HepG2 (cell line): Measurements from ENCODE around the gene ZBTB1.

Source experiments
- CTCF ChIP-seq: sonication (generic); formaldehyde crosslinking; IDR thresholded peaks from 2 replicates; pipeline ENCODE4 v1.5.0; 2020; ENCODE audit warnings: mild to moderate bottlenecking, missing genetic modification reagents, moderate library complexity
- EZH2 ChIP-seq: conservative IDR thresholded peaks from 2 replicates; pipeline ENCODE4 v1.6.1; 2012; ENCODE audit warnings: mild to moderate bottlenecking, low read depth, low read length, moderate library complexity
- MAZ ChIP-seq, 2 experiments: sonication (generic) in 1 of 2; formaldehyde crosslinking in 1 of 2; IDR thresholded peaks; 2 replicates each; pipeline versions ENCODE4 v1.5.0 to v1.6.1; 2012 to 2020; ENCODE audit warnings: low read depth in 2 of 2, mild to moderate bottlenecking in 2 of 2, borderline replicate concordance in 1 of 2, improper control_type of control experiment in 1 of 2, low read length in 1 of 2, missing genetic modification reagents in 1 of 2, moderate library complexity in 1 of 2
- MXD1 ChIP-seq: sonication (generic); formaldehyde crosslinking; IDR thresholded peaks from 2 replicates; pipeline ENCODE4 v1.4.0; 2020; ENCODE audit warnings: mild to moderate bottlenecking, missing genetic modification reagents
- SMAD9 ChIP-seq: sonication (generic); formaldehyde crosslinking; IDR thresholded peaks from 2 replicates; pipeline ENCODE4 v1.5.1; 2020; ENCODE audit warnings: mild to moderate bottlenecking, missing genetic modification reagents
- ZFP36L1 ChIP-seq: sonication (generic); formaldehyde crosslinking; IDR thresholded peaks from 2 replicates; pipeline ENCODE4 v1.8.0; 2022; ENCODE audit warnings: mild to moderate bottlenecking, missing genetic modification reagents, moderate library complexity
- ZNF652 ChIP-seq: IDR thresholded peaks from 2 replicates; pipeline ENCODE4 v1.6.1; 2016; ENCODE audit warnings: low read depth, borderline replicate concordance

GRCh38 chr14:64474698-64475097 lies 29.9 kb upstream of the ZBTB1 start:
- TF ChIP-seq MAZ (IDR thresholded peaks at IDR 0.05; ENCODE audit: borderline replicate concordance, low read depth, low read length) (no peak), MAZ (CRISPR knock-in tag; IDR thresholded peaks at IDR 0.05; ENCODE audit: low read depth) (no peak), ZFP36L1 (CRISPR knock-in tag) (no peak), CTCF (no peak), SMAD9 (CRISPR knock-in tag) (no peak), EZH2 (no peak), ZNF652 (CRISPR knock-in tag) (no peak), MXD1 (no peak)
